SH-SY5Y (cell line): ENCODE measurements around the gene RTN4RL1.

Experiments
- GATA2 ChIP-seq: IDR thresholded peaks from 2 replicates; pipeline ENCODE4 v1.6.1; 2011; ENCODE audit warnings: mild to moderate bottlenecking, low read depth, low read length
- GATA3 ChIP-seq: IDR thresholded peaks from 2 replicates; pipeline ENCODE4 v1.6.1; 2011; ENCODE audit warnings: low read depth, mild to moderate bottlenecking, low read length, moderate library complexity

- TF ChIP-seq GATA2 (no peak), GATA3 (no peak)
These were observed 5.6 kb upstream of the RTN4RL1 start for GRCh38 chr17:2030779-2031163.
